ENCODE results near the gene CELA2A.

DNA sequence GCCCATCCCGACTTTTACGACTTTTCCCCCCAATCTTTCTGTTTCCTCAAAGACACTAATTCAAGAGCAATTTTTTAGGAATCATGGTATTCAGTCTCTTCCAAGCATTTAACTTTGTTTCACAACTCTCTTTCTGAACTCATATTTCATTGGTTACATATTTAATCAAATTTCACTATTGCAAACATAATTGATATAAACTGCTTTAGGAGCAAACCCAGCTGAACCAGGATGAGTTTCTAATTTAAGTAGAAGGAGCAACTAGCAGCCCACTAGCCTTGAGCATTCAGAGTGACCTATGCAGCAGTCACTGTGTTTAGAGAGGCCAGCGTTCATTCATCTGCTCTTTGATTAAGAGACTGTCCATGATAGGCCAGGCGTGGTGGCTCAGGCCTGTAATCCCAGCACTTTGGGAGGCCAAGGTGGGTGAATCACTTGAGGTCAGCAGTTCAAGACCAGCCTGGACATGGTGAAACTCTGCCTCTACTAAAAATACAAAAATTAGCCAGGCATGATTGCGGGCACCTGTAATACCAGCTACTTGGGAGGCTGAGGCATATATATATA lies 21.2 kb downstream of the CELA2A start:
- TF ChIP-seq, protein P1, sequence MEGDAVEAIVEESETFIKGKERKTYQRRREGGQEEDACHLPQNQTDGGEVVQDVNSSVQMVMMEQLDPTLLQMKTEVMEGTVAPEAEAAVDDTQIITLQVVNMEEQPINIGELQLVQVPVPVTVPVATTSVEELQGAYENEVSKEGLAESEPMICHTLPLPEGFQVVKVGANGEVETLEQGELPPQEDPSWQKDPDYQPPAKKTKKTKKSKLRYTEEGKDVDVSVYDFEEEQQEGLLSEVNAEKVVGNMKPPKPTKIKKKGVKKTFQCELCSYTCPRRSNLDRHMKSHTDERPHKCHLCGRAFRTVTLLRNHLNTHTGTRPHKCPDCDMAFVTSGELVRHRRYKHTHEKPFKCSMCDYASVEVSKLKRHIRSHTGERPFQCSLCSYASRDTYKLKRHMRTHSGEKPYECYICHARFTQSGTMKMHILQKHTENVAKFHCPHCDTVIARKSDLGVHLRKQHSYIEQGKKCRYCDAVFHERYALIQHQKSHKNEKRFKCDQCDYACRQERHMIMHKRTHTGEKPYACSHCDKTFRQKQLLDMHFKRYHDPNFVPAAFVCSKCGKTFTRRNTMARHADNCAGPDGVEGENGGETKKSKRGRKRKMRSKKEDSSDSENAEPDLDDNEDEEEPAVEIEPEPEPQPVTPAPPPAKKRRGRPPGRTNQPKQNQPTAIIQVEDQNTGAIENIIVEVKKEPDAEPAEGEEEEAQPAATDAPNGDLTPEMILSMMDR (IDR thresholded peaks at IDR 0.05) = no peak
- TF ChIP-seq CHD2 (IDR thresholded peaks at IDR 0.05; ENCODE audit: low read length, partially characterized antibody) = no peak
- TF ChIP-seq, protein P2, sequence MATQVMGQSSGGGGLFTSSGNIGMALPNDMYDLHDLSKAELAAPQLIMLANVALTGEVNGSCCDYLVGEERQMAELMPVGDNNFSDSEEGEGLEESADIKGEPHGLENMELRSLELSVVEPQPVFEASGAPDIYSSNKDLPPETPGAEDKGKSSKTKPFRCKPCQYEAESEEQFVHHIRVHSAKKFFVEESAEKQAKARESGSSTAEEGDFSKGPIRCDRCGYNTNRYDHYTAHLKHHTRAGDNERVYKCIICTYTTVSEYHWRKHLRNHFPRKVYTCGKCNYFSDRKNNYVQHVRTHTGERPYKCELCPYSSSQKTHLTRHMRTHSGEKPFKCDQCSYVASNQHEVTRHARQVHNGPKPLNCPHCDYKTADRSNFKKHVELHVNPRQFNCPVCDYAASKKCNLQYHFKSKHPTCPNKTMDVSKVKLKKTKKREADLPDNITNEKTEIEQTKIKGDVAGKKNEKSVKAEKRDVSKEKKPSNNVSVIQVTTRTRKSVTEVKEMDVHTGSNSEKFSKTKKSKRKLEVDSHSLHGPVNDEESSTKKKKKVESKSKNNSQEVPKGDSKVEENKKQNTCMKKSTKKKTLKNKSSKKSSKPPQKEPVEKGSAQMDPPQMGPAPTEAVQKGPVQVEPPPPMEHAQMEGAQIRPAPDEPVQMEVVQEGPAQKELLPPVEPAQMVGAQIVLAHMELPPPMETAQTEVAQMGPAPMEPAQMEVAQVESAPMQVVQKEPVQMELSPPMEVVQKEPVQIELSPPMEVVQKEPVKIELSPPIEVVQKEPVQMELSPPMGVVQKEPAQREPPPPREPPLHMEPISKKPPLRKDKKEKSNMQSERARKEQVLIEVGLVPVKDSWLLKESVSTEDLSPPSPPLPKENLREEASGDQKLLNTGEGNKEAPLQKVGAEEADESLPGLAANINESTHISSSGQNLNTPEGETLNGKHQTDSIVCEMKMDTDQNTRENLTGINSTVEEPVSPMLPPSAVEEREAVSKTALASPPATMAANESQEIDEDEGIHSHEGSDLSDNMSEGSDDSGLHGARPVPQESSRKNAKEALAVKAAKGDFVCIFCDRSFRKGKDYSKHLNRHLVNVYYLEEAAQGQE (IDR thresholded peaks at IDR 0.05) = no peak

Data from A549 (cell line).